GM19438 (cell line): ENCODE results near the gene VASP.
"Not testable (repeated sequence)": the region's sequence is repeated elsewhere in the genome, so short reads cannot be mapped to it uniquely, and the experiment has no call there.

ENCODE experiments used
- ATAC-seq: cut with Tn5 transposase; IDR thresholded peaks from one replicate; pipeline ENCODE4 v1.9.1; 2021; ENCODE audit warnings: low read depth; ENCODE audit not compliant: unreplicated experiment

VASP gene

GRCh38 chr19:45496349-45496953, 10.8 kb upstream of the VASP start:
- no peak for ATAC-seq

GRCh38 chr19:45497791-45498190, 9.5 kb upstream of the VASP start:
- ATAC-seq, result no peak

GRCh38 chr19:45498411-45499195, 8.7 kb upstream of the VASP start, which contains the start of gene PPM1N:
Gene PPM1N, plus strand, starts transcription at chr19:45498443. Its CDS starts 30 bp downstream, at chr19:45498473.
- no peak for ATAC-seq

GRCh38 chr19:45499196-45500180, 7.8 kb upstream of the VASP start:
- no peak for ATAC-seq

DNA sequence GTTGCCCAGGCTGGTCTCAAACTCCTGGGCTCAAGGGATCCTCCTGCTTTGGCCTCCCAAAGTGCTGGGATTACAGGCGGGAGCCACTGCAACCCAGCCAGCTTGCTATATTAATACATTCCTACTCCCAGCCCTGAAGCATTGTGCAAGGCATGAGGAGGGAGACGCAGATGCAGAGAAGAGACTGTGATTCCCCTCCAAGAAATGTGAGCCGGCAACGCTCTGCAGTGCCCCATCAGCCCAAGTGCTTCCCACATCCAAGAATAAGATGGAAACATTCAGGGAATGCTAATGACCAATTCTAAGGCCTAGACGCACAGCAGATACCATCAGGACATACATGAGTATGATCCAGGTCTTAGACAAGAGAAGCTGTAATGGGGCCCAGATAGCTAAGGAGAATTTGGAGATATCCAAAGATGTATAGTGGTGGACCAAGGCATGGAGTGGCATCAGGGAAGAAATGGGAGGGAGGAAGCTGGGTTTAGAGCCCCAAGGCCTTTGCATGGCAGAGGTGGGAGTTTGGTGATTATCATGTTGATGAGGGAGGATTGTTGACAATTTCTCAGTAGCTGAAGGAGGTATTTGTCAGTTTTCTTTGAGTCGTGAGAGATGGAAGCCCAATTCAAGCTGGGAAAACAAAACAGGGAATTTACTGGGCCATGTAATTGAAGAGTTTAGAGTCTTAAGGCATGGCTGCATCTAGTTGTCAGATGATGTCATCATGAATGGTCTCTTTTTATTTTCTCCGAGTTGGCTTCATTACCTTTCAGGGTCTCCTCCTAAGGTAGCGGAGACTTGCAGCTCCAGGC, 6.2 kb upstream of the VASP start:
- no peak for ATAC-seq

- no peak for ATAC-seq
Measured at GRCh38 chr19:45501730-45502014, 5.6 kb upstream of the VASP start.

- no peak for ATAC-seq
Measured at GRCh38 chr19:45502111-45502510, 5.2 kb upstream of the VASP start.

- no peak for ATAC-seq
Measured at GRCh38 chr19:45503909-45504308, 3.4 kb upstream of the VASP start.

GRCh38 chr19:45505151-45505995, 1.9 kb upstream of the VASP start:
- ATAC-seq, result no peak

- ATAC-seq, result no peak
Measured at GRCh38 chr19:45505996-45506245, 1.4 kb upstream of the VASP start.

DNA sequence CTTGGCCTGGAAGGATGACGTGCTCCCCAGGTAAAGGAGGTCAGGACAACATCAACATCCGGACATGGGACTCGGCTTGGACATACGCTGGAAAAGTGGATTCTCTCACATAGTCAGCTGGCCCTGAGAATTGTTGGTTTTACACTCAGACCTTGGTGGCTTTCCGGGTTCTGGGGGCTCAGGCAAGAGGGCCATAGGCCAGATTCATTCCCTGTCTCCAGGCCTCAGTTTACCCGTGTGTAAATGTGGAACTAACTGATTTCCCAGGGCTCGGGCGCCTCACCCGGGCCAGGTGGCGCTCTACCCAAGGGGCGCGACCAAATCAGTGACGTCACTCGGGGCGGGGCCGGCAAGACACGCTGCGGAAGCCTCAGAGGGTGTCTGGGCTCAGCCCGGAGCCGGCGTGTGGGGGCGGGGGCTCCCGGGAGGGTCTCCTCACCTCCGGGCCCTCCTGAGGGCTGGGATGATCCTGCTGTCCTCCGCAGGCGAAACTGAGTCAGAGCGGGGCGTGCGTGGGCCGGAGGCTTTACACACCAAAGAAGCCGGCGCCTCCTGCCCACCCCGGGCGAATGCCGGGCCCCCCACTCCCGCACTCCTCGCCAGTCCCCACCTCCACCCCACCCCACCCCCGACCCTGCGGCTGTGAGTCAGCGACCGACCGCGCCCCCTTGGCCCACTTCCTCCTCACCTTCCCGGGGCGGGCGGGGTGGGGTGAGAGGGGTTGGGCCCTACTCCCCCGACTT, 862 bp upstream of the VASP start:
- ATAC-seq, result peak; percentile 46

DNA sequence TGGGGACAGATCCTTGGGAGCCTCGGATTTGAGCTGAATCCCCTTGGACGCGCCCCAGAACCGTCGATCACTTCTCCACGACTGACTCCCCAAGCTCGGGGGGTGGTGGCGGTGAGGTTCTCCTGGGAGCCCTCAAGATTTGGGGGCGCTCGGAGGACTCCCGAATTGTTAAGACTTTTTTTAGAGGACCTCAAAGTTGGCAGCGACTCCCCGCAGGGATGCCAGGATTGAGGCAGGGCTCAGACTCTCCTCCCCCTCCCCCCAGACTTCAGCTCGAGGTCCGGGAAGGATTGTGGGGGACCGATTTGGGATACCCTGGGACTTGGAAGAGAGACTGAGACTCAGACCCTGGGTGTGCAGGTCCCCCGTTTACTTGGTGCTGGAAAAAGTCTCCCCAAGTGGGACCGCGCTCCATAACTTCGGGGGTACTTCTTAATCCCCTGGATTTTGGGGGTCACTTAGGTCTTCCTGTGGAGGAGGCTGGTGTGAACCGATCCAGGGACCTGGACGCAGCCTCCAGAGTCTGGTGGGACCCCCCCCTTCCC, 665 bp downstream of the VASP start:
- no peak for ATAC-seq

DNA sequence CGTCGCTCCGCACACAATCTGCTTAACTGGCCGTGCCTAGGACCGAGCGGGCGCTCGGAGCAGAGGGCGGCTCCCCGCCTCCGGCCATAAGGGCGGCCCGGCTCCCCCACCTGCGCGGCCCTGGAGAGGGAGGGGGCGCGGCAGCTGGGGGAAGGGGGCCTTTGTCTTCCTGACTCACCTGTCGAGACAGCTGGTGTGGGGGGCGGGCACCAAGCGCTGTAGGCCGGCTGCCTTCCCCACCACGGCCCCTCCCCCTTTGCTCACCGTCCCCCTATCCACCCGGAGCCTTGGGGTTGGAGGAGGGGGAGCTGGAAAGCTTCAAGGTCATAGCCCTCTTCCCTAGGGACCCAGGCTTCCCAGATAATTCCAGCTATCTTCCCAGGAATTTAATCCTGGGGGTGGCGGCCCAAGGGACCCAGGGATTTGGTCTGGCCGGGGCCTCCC, 1.2 kb downstream of the VASP start:
- ATAC-seq, result no peak

DNA sequence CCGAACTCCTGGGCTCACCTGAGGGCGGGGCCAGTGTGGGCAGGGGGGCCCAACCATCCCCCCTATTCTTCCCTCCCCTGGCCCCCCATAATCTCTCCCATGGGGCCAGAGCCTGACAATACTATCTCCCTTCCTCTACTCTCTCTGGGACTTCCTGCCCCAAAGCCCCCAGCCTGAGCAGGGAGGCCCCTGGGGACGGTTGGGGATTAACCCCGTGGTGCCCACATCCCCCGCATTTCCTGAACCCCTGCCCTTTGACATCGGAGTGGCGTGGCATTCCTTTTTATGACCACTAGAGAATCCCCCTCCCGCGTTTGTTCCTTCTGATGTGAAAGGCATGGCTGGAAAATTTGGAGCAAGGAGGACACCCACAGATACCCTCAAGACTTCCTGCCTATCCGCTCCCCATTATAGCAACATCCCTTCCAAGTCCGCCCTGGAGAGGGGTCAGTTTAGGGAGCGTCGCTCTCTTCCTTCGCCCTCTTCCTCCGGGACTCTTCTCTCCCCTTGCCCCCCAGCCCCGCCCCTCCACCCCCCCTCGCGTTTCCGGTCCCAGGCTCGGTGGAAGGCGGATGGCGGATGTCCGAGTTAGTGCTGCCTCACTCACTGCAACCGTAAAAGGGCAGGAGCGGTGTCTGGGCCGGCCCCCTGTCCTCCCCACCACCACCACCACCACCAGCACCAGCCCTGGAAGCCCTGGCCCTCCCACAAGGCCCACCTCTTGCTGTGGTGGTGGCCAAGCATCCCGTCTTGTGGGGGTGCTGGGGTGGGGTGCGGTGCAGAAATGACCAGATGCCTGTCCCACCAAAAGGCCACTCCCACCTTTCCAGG, 1.8 kb downstream of the VASP start:
- no peak for ATAC-seq

DNA sequence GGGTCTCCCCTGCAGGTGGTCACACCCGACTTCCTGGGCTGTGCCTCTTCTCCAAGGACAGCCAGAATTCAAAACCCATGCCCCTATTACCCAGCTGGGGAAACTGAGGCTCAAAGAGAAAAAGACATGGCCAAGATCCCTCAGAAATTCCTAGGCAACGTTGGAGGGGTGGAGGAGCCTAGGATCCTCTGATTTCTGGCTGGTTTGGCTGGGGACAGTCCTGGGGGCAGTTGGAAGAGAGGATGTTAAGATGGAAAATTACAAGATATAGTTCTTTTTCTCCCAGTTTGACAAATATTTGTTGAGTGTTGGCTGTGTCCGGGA, 2.4 kb downstream of the VASP start:
- no peak for ATAC-seq

DNA sequence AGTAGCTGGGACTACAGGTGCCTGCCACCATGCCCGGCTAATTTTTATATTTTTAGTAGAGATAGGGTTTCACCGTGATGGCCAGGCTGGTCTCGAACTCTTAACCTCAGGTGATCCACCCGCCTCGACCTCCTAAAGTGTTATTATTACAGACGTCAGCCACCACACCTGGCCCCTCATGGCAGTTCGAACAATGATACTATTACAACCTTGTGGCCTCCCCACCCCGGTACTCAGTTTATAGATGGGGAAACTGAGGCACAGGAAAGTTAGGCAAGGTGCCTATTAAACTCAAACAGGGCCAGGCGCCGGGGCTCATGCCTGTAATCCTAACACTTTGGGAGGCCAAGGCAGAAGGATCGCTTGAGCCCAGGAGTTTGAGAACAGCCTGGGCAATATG, 3.1 kb downstream of the VASP start:
- not testable (repeated sequence) for ATAC-seq

GRCh38 chr19:45511074-45511473, 3.8 kb downstream of the VASP start:
- ATAC-seq, result no peak

DNA sequence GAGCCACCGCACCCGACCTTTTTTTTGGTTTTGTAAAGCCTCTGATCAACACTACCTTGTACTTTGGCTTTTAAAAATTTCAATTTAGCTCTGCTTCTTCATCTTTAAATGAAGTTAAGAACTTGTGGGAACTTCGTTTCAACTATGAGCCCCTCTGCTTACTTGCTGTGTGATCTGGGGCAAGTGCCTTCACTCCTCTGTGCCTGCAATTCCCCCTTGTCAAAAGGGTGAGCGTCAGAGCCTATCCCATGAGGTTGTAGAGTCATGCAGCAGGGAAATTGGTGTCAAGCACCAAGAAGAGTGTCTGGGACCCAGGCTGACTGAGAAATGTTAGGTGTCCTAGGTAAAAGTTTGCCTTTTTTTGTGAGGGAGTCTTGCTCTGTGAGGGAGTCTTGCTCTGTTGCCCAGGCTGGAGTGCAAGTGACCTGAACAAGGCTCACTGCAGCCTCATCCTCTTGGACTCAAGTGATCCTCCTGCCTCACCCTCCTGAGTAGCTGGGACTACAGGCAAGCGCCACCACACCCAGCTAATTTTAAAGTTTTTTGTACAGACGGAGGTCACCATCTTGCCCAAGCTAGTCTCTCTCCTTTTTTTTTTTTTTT, 5.7 kb downstream of the VASP start:
- ATAC-seq, result no peak
